H9 (cell line): ENCODE results near the gene OR5AS1. TPM values are rescaled to one million over a fixed set of nuclear protein-coding genes. Genes with fewer than 3 reads are reported as not detected.

Experiments used
- DNase-seq: peaks from one replicate; pipeline ENCODE4 v3.0.0-alpha.2; 2017
- H2AFZ ChIP-seq: one replicate; pipeline ENCODE4 v1.6.1; 2013; ENCODE audit warnings: mild to moderate bottlenecking, low read length, control low read depth, moderate library complexity
- H2AK5ac ChIP-seq: 2 replicates; pipeline ENCODE4 v1.6.1; 2013; ENCODE audit warnings: low read length, control low read depth, mixed read lengths; ENCODE audit not compliant: insufficient read length
- H2BK120ac ChIP-seq: one replicate; pipeline ENCODE4 v1.6.1; 2013; ENCODE audit warnings: low read depth, mild to moderate bottlenecking, low read length, control low read depth, inconsistent platforms; ENCODE audit not compliant: poor library complexity, severe bottlenecking
- H2BK12ac ChIP-seq: 2 replicates; pipeline ENCODE4 v1.6.1; 2013; ENCODE audit warnings: low read length, control low read depth, mixed read lengths, low read depth; ENCODE audit not compliant: insufficient read length
- H2BK15ac ChIP-seq: 2 replicates; pipeline ENCODE4 v1.6.1; 2013; ENCODE audit warnings: low read depth, low read length, control low read depth
- H2BK20ac ChIP-seq: one replicate; pipeline ENCODE4 v1.6.1; 2013; ENCODE audit warnings: low read depth, mild to moderate bottlenecking, low read length, control low read depth, inconsistent platforms; ENCODE audit not compliant: poor library complexity, severe bottlenecking
- H2BK5ac ChIP-seq: 2 replicates; pipeline ENCODE4 v1.6.1; 2013; ENCODE audit warnings: low read length, control low read depth, mixed read lengths; ENCODE audit not compliant: insufficient read length
- H3K14ac ChIP-seq: 2 replicates; pipeline ENCODE4 v1.6.1; 2013; ENCODE audit warnings: low read length, control low read depth; ENCODE audit not compliant: insufficient read depth
- H3K18ac ChIP-seq: 2 replicates; pipeline ENCODE4 v1.6.1; 2013; ENCODE audit warnings: low read depth, mild to moderate bottlenecking, mixed read lengths, low read length, control low read depth; ENCODE audit not compliant: insufficient read length
- H3K23ac ChIP-seq: 2 replicates; pipeline ENCODE4 v1.6.1; 2013; ENCODE audit warnings: low read length, control low read depth, mixed read lengths, low read depth; ENCODE audit not compliant: insufficient read length
- H3K23me2 ChIP-seq: 2 replicates; pipeline ENCODE4 v1.6.1; 2013; ENCODE audit warnings: low read depth, mild to moderate bottlenecking, mixed read lengths, low read length, control low read depth; ENCODE audit not compliant: insufficient read length, poor library complexity, severe bottlenecking
- H3K27ac ChIP-seq: 2 replicates; pipeline ENCODE4 v1.5.1; 2013; ENCODE audit warnings: low read length, control low read depth, mixed read lengths, low read depth; ENCODE audit not compliant: insufficient read length
- H3K27me3 ChIP-seq: 2 replicates; pipeline ENCODE4 v1.6.1; 2013; ENCODE audit warnings: low read length, control low read depth, inconsistent platforms; ENCODE audit not compliant: insufficient read depth
- H3K4ac ChIP-seq: 2 replicates; pipeline ENCODE4 v1.6.1; 2013; ENCODE audit warnings: low read depth, mild to moderate bottlenecking, control low read depth, inconsistent platforms, low read length, moderate library complexity
- H3K4me1 ChIP-seq: 2 replicates; pipeline ENCODE4 v1.6.1; 2013; ENCODE audit warnings: low read length, control low read depth, inconsistent platforms; ENCODE audit not compliant: insufficient read depth
- H3K4me2 ChIP-seq: 2 replicates; pipeline ENCODE4 v1.6.1; 2013; ENCODE audit warnings: low read length, control low read depth, mixed read lengths; ENCODE audit not compliant: insufficient read length, insufficient read depth
- H3K56ac ChIP-seq: 2 replicates; pipeline ENCODE4 v1.6.1; 2013; ENCODE audit warnings: low read depth, mild to moderate bottlenecking, mixed read lengths, low read length, control low read depth; ENCODE audit not compliant: insufficient read length
- H3K79me1 ChIP-seq: 2 replicates; pipeline ENCODE4 v1.6.1; 2013; ENCODE audit warnings: low read depth, mild to moderate bottlenecking, moderate library complexity, low read length, control low read depth, inconsistent platforms; ENCODE audit not compliant: insufficient read depth, poor library complexity, severe bottlenecking
- H3K79me2 ChIP-seq: 2 replicates; pipeline ENCODE4 v1.6.1; 2013; ENCODE audit warnings: low read length, control low read depth, inconsistent platforms; ENCODE audit not compliant: insufficient read depth
- H3K9ac ChIP-seq: 2 replicates; pipeline ENCODE4 v1.6.1; 2013; ENCODE audit warnings: low read length, control low read depth, mixed read lengths; ENCODE audit not compliant: insufficient read length; ENCODE audit errors: extremely low read depth
- H3K9me3 ChIP-seq: one replicate; pipeline ENCODE4 v1.6.1; 2013; ENCODE audit warnings: low read depth, low read length, inconsistent platforms; ENCODE audit not compliant: control insufficient read depth
- H3T11ph ChIP-seq: one replicate; pipeline ENCODE4 v1.6.1; 2013; ENCODE audit warnings: mild to moderate bottlenecking, low read length, control low read depth, inconsistent platforms
- H4K20me1 ChIP-seq: one replicate; pipeline ENCODE4 v1.6.1; 2013; ENCODE audit not compliant: control insufficient read depth, insufficient read length, insufficient read depth
- H4K5ac ChIP-seq: 2 replicates; pipeline ENCODE4 v1.6.1; 2013; ENCODE audit warnings: low read depth, mild to moderate bottlenecking, mixed read lengths, low read length, control low read depth; ENCODE audit not compliant: insufficient read length
- H4K8ac ChIP-seq: replicated peaks from 2 replicates; pipeline ENCODE4 v1.6.1; 2013; ENCODE audit warnings: low read length, control low read depth, mixed read lengths, low read depth; ENCODE audit not compliant: insufficient read length
- H4K91ac ChIP-seq: 2 replicates; pipeline ENCODE4 v1.6.1; 2013; ENCODE audit warnings: low read depth, mild to moderate bottlenecking, moderate library complexity, mixed read lengths, low read length, control low read depth; ENCODE audit not compliant: insufficient read length
- H3K27ac Mint-ChIP-seq, 3 experiments: 2 replicates in 2 of 3; 3 replicates in 1 of 3; pipeline ENCODE4 v1.8.0; 2020 to 2021; ENCODE audit warnings: mixed read lengths in 3 of 3, mild to moderate bottlenecking in 1 of 3, moderate library complexity in 1 of 3
- H3K27me3 Mint-ChIP-seq: 2 replicates; pipeline ENCODE4 v1.8.0; 2021; ENCODE audit warnings: low read depth, mild to moderate bottlenecking, moderate library complexity, mixed read lengths
- H3K36me3 Mint-ChIP-seq, 3 experiments: 2 replicates in 2 of 3; 3 replicates in 1 of 3; pipeline ENCODE4 v1.8.0; 2020 to 2021; ENCODE audit warnings: low read depth in 3 of 3, mixed read lengths in 3 of 3; ENCODE audit not compliant: insufficient read depth in 1 of 3
- H3K4me1 Mint-ChIP-seq, 2 experiments: 2 replicates each; pipeline ENCODE4 v1.8.0; 2020; ENCODE audit warnings: mixed read lengths in 2 of 2
- H3K4me3 Mint-ChIP-seq, 2 experiments: 2 replicates in 1 of 2; 3 replicates in 1 of 2; pipeline ENCODE4 v1.8.0; 2020 to 2021; ENCODE audit warnings: mild to moderate bottlenecking in 2 of 2, mixed read lengths in 2 of 2, moderate library complexity in 1 of 2
- H3K9me3 Mint-ChIP-seq, 2 experiments: 2 replicates in 1 of 2; 3 replicates in 1 of 2; pipeline ENCODE4 v1.8.0; 2020; ENCODE audit warnings: mild to moderate bottlenecking in 2 of 2, mixed read lengths in 2 of 2, moderate library complexity in 1 of 2
- total RNA-seq: library from RNA; stranded (reverse); gene quantifications from 2 replicates; pipeline ENCODE4 v1.2.1, GENCODE V29; 2021
- TF ChIP-seq, protein P1 (sequence below): fragments of 200-600 bp; sonication (generic); conservative IDR thresholded peaks from 3 replicates; pipeline ENCODE4 v1.8.0; 2021; ENCODE audit warnings: antibody characterized with exemption, mild to moderate bottlenecking

OR5AS1 gene
- total RNA-seq, 1 experiment from 2014 or later, result not detected

DNA sequence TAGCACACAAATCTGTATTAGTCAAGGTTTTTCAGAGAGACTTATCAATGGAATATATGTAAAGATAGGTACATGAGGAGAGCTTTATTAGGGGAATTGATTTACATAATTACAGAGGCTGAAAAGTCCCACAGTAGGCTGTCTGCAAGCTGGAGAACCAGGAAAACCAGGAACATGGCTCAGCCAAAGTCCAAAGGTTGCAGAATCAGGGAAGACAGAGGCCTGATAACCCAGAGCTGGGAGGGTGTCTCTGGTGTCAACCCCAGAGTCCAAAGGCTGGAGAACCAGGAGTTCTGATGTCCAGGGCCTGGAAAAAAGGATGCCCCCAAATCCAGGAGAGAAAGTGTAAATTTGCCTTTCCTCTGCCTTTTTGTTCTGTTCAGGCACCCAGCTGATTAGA lies 16.7 kb upstream of the OR5AS1 start:
- H3K23ac ChIP-seq, result no peak overlapping the region
- no peak overlapping the region for H3K4me2 ChIP-seq
- TF ChIP-seq, protein P1, sequence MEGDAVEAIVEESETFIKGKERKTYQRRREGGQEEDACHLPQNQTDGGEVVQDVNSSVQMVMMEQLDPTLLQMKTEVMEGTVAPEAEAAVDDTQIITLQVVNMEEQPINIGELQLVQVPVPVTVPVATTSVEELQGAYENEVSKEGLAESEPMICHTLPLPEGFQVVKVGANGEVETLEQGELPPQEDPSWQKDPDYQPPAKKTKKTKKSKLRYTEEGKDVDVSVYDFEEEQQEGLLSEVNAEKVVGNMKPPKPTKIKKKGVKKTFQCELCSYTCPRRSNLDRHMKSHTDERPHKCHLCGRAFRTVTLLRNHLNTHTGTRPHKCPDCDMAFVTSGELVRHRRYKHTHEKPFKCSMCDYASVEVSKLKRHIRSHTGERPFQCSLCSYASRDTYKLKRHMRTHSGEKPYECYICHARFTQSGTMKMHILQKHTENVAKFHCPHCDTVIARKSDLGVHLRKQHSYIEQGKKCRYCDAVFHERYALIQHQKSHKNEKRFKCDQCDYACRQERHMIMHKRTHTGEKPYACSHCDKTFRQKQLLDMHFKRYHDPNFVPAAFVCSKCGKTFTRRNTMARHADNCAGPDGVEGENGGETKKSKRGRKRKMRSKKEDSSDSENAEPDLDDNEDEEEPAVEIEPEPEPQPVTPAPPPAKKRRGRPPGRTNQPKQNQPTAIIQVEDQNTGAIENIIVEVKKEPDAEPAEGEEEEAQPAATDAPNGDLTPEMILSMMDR, result no peak
- H3K27ac ChIP-seq, result no peak overlapping the region
- no peaks in the 10 kb centered on the region for H3K9me3 ChIP-seq
- no peaks in the 10 kb centered on the region for H3K4me1 ChIP-seq
- H4K8ac ChIP-seq, result no peak overlapping the region
- DNase-seq, result no peak
- no peak overlapping the region for H2BK5ac ChIP-seq
- H3K79me1 ChIP-seq, result no peaks in the 10 kb centered on the region
- H3K4ac ChIP-seq, result no peak overlapping the region
- H3K4me1 Mint-ChIP-seq, result no peaks in the 10 kb centered on the region
- H3K4me3 Mint-ChIP-seq, result no peak overlapping the region
- H3K9me3 Mint-ChIP-seq, result peaks cover 4 to 26% of the 10 kb centered on the region in 2 experiments
- H3K18ac ChIP-seq, result no peak overlapping the region
- H3T11ph ChIP-seq, result no peak overlapping the region
- no peak overlapping the region for H2AK5ac ChIP-seq
- no peak overlapping the region for H2BK12ac ChIP-seq
- peaks cover 0 to 5% (median 0%) of the 10 kb centered on the region in 3 experiments; a peak in 3 of 7 replicates for H3K36me3 Mint-ChIP-seq
- no peak overlapping the region for H3K14ac ChIP-seq
- H3K23me2 ChIP-seq, result no peaks in the 10 kb centered on the region
- no peak overlapping the region for H4K91ac ChIP-seq
- no peaks in the 10 kb centered on the region for H4K20me1 ChIP-seq
- H4K5ac ChIP-seq, result no peak overlapping the region
- no peak overlapping the region for H3K56ac ChIP-seq
- H3K27me3 Mint-ChIP-seq, result no peaks in the 10 kb centered on the region
- no peak overlapping the region for H3K9ac ChIP-seq
- no peak overlapping the region for H2BK20ac ChIP-seq
- no peak overlapping the region for H3K27ac Mint-ChIP-seq
- H3K27me3 ChIP-seq, result no peaks in the 10 kb centered on the region
- no peak overlapping the region for H2BK15ac ChIP-seq
- no peak overlapping the region for H2AFZ ChIP-seq
- H3K79me2 ChIP-seq, result no peaks in the 10 kb centered on the region
- no peak overlapping the region for H2BK120ac ChIP-seq
